Measurements from ENCODE around the gene C16orf74.

DNA sequence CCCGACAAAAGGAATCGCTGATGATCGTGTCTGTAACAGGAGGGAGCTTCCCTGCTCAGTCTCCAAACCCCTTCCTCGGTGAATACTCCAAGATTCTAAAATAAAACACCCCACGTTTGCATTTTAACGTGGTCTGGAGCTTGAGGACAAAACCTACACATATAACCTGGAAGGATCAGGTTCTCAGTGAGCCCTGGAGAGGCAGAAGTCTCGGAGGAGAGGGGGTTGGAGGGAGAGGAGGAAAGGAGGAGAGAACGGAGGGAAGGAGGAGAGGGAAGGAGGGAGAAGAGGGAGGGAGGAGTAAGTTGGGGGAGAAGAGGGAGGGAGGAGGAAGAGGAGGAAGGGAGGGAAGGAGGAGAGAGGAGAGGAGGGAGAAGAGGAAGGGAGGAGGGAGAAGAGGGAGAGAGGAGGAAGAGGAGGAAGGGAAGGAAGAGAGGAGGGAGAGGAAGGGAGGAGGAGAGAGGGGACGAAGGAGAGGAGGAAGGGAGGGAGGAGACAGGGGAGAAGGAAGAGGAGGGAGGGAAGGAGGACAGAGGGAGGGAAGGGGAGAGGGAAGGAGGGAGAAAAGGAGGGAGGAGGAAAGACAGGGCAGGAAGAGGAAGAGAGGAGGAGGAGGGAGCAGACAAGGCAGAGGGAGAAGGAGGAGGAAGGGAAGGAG is 34.7 kb downstream of the C16orf74 start:
- TF ChIP-seq POLR2A (IDR thresholded peaks at IDR 0.05): no peak
- TF ChIP-seq, protein P1, sequence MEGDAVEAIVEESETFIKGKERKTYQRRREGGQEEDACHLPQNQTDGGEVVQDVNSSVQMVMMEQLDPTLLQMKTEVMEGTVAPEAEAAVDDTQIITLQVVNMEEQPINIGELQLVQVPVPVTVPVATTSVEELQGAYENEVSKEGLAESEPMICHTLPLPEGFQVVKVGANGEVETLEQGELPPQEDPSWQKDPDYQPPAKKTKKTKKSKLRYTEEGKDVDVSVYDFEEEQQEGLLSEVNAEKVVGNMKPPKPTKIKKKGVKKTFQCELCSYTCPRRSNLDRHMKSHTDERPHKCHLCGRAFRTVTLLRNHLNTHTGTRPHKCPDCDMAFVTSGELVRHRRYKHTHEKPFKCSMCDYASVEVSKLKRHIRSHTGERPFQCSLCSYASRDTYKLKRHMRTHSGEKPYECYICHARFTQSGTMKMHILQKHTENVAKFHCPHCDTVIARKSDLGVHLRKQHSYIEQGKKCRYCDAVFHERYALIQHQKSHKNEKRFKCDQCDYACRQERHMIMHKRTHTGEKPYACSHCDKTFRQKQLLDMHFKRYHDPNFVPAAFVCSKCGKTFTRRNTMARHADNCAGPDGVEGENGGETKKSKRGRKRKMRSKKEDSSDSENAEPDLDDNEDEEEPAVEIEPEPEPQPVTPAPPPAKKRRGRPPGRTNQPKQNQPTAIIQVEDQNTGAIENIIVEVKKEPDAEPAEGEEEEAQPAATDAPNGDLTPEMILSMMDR (IDR thresholded peaks at IDR 0.05): no peak

All from gastroesophageal sphincter (tissue), 3 donors.